Upper lobe of left lung (tissue), 4 donors: ENCODE data around the gene VPS9D1.

Experiments
- EP300 ChIP-seq, 4 donors: sonication (generic); formaldehyde crosslinking; IDR thresholded peaks; one replicate each; pipeline ENCODE4 v1.5.1; 2017; ENCODE audit warnings: antibody characterized with exemption in 4 of 4, control low read depth in 2 of 4
- POLR2AphosphoS5 ChIP-seq, 2 donors: sonication (generic); formaldehyde crosslinking; IDR thresholded peaks; one replicate each; pipeline ENCODE4 v1.5.1; 2017; ENCODE audit warnings: antibody characterized with exemption in 2 of 2

DNA sequence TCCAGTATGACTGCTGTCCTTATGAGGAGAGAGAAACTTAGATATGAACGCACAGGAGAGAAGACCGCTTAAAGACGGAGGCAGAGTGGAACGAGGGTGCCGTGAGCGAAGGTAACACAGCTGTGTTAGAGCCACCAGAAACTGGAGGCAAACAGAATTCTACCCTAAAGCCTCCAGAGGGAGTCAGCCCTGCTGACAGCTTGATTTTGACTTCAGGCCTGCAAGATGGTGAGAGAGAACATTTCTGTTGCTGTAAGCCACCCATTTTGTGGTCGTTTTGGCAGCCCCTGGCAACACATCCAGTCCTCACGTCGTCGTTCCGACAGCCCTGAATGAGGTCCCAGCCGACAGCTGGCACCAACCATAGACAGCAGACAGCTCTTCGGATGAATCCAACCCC, 16.4 kb downstream of the VPS9D1 start:
- TF ChIP-seq POLR2AphosphoS5 (IDR thresholded peaks at IDR 0.05) (no peak), EP300 (IDR thresholded peaks at IDR 0.05) (no peak)
